ENCODE results near the gene GRIK2.

GRIK2 gene

GRCh38 chr6:101912311-101912710 lies 518.8 kb downstream of the GRIK2 start:
- no peak overlapping the region for H3K27ac ChIP-seq (ENCODE audit: low read depth, low read length)
- H3K4me3 ChIP-seq (ENCODE audit: low read depth, low read length) = no peak overlapping the region
- no peaks in the 10 kb centered on the region for H3K4me1 ChIP-seq (ENCODE audit: control insufficient read depth, insufficient read depth, low read length)
- no peaks in the 10 kb centered on the region for H3K36me3 ChIP-seq (ENCODE audit: control insufficient read depth, insufficient read depth, low read length)
- H3K27me3 ChIP-seq (ENCODE audit: control insufficient read depth, insufficient read depth, low read length) = no peaks in the 10 kb centered on the region
- H3K9me3 ChIP-seq (ENCODE audit: control insufficient read depth, insufficient read depth, low read length) = no peaks in the 10 kb centered on the region
- H3K9ac ChIP-seq (ENCODE audit: low read depth, low read length) = no peak overlapping the region

GRCh38 chr6:101918471-101918870 lies 525.0 kb downstream of the GRIK2 start:
- no peaks in the 10 kb centered on the region for H3K36me3 ChIP-seq (ENCODE audit: control insufficient read depth, insufficient read depth, low read length)
- H3K27me3 ChIP-seq (ENCODE audit: control insufficient read depth, insufficient read depth, low read length) = no peaks in the 10 kb centered on the region
- H3K4me1 ChIP-seq (ENCODE audit: control insufficient read depth, insufficient read depth, low read length) = no peaks in the 10 kb centered on the region; the same call in 1 of the 2 replicates
- H3K27ac ChIP-seq (ENCODE audit: low read depth, low read length) = no peak overlapping the region
- no peak overlapping the region for H3K4me3 ChIP-seq (ENCODE audit: low read depth, low read length)
- H3K9ac ChIP-seq (ENCODE audit: low read depth, low read length) = no peak overlapping the region
- no peaks in the 10 kb centered on the region for H3K9me3 ChIP-seq (ENCODE audit: control insufficient read depth, insufficient read depth, low read length)

GRCh38 chr6:101921829-101922450 lies 528.4 kb downstream of the GRIK2 start:
- Histone ChIP-seq H3K9me3 (ENCODE audit: control insufficient read depth, insufficient read depth, low read length) (no peaks in the 10 kb centered on the region), H3K27me3 (ENCODE audit: control insufficient read depth, insufficient read depth, low read length) (no peaks in the 10 kb centered on the region), H3K4me1 (ENCODE audit: control insufficient read depth, insufficient read depth, low read length) (peaks cover 7% of the 10 kb centered on the region; the same call in 1 of the 2 replicates), H3K36me3 (ENCODE audit: control insufficient read depth, insufficient read depth, low read length) (no peaks in the 10 kb centered on the region), H3K4me3 (ENCODE audit: low read depth, low read length) (no peak overlapping the region), H3K9ac (ENCODE audit: low read depth, low read length) (no peak overlapping the region), H3K27ac (ENCODE audit: low read depth, low read length) (no peak overlapping the region)

GRCh38 chr6:101926149-101926925 lies 532.8 kb downstream of the GRIK2 start:
- H3K9ac ChIP-seq (ENCODE audit: low read depth, low read length) = no peak overlapping the region
- no peak overlapping the region for H3K4me3 ChIP-seq (ENCODE audit: low read depth, low read length)
- no peak overlapping the region for H3K27ac ChIP-seq (ENCODE audit: low read depth, low read length)

GRCh38 chr6:101931766-101932165 lies 538.3 kb downstream of the GRIK2 start:
- H3K27me3 ChIP-seq (ENCODE audit: control insufficient read depth, insufficient read depth, low read length) = no peaks in the 10 kb centered on the region
- H3K27ac ChIP-seq (ENCODE audit: low read depth, low read length) = no peak overlapping the region
- no peaks in the 10 kb centered on the region for H3K36me3 ChIP-seq (ENCODE audit: control insufficient read depth, insufficient read depth, low read length)
- no peak overlapping the region for H3K9ac ChIP-seq (ENCODE audit: low read depth, low read length)
- H3K4me1 ChIP-seq (ENCODE audit: control insufficient read depth, insufficient read depth, low read length) = no peaks in the 10 kb centered on the region
- H3K4me3 ChIP-seq (ENCODE audit: low read depth, low read length) = no peak overlapping the region
- H3K9me3 ChIP-seq (ENCODE audit: control insufficient read depth, insufficient read depth, low read length) = no peaks in the 10 kb centered on the region

More at GRCh38 chr6:101926149-101926925, 532.8 kb downstream of the GRIK2 start:
- Histone ChIP-seq H3K27me3 (ENCODE audit: control insufficient read depth, insufficient read depth, low read length) (no peaks in the 10 kb centered on the region), H3K9me3 (ENCODE audit: control insufficient read depth, insufficient read depth, low read length) (no peaks in the 10 kb centered on the region), H3K4me1 (ENCODE audit: control insufficient read depth, insufficient read depth, low read length) (peaks cover 7% of the 10 kb centered on the region; the same call in 1 of the 2 replicates), H3K36me3 (ENCODE audit: control insufficient read depth, insufficient read depth, low read length) (no peaks in the 10 kb centered on the region)

GRCh38 chr6:101932704-101933103 lies 539.2 kb downstream of the GRIK2 start:
- Histone ChIP-seq H3K4me1 (ENCODE audit: control insufficient read depth, insufficient read depth, low read length) (no peaks in the 10 kb centered on the region), H3K27ac (ENCODE audit: low read depth, low read length) (no peak overlapping the region), H3K36me3 (ENCODE audit: control insufficient read depth, insufficient read depth, low read length) (no peaks in the 10 kb centered on the region), H3K27me3 (ENCODE audit: control insufficient read depth, insufficient read depth, low read length) (no peaks in the 10 kb centered on the region), H3K9ac (ENCODE audit: low read depth, low read length) (no peak overlapping the region), H3K4me3 (ENCODE audit: low read depth, low read length) (no peak overlapping the region), H3K9me3 (ENCODE audit: control insufficient read depth, insufficient read depth, low read length) (no peaks in the 10 kb centered on the region)

- Histone ChIP-seq H3K4me3 (ENCODE audit: low read depth, low read length) (no peak overlapping the region), H3K27me3 (ENCODE audit: control insufficient read depth, insufficient read depth, low read length) (no peaks in the 10 kb centered on the region), H3K4me1 (ENCODE audit: control insufficient read depth, insufficient read depth, low read length) (no peaks in the 10 kb centered on the region), H3K27ac (ENCODE audit: low read depth, low read length) (no peak overlapping the region), H3K36me3 (ENCODE audit: control insufficient read depth, insufficient read depth, low read length) (no peaks in the 10 kb centered on the region), H3K9me3 (ENCODE audit: control insufficient read depth, insufficient read depth, low read length) (no peaks in the 10 kb centered on the region), H3K9ac (ENCODE audit: low read depth, low read length) (no peak overlapping the region)
Observed at GRCh38 chr6:101935732-101936131, 542.2 kb downstream of the GRIK2 start.

GRCh38 chr6:101936516-101936915 lies 543.0 kb downstream of the GRIK2 start:
- Histone ChIP-seq H3K27me3 (ENCODE audit: control insufficient read depth, insufficient read depth, low read length) (no peaks in the 10 kb centered on the region), H3K27ac (ENCODE audit: low read depth, low read length) (no peak overlapping the region), H3K4me3 (ENCODE audit: low read depth, low read length) (no peak overlapping the region), H3K9me3 (ENCODE audit: control insufficient read depth, insufficient read depth, low read length) (no peaks in the 10 kb centered on the region), H3K36me3 (ENCODE audit: control insufficient read depth, insufficient read depth, low read length) (no peaks in the 10 kb centered on the region), H3K4me1 (ENCODE audit: control insufficient read depth, insufficient read depth, low read length) (no peaks in the 10 kb centered on the region), H3K9ac (ENCODE audit: low read depth, low read length) (no peak overlapping the region)

GRCh38 chr6:101937108-101937507 lies 543.6 kb downstream of the GRIK2 start:
- Histone ChIP-seq H3K36me3 (ENCODE audit: control insufficient read depth, insufficient read depth, low read length) (no peaks in the 10 kb centered on the region), H3K27me3 (ENCODE audit: control insufficient read depth, insufficient read depth, low read length) (no peaks in the 10 kb centered on the region)

GRCh38 chr6:101940391-101940790 lies 546.9 kb downstream of the GRIK2 start:
- H3K9ac ChIP-seq (ENCODE audit: low read depth, low read length) = no peak overlapping the region
- no peaks in the 10 kb centered on the region for H3K36me3 ChIP-seq (ENCODE audit: control insufficient read depth, insufficient read depth, low read length)
- no peaks in the 10 kb centered on the region for H3K27me3 ChIP-seq (ENCODE audit: control insufficient read depth, insufficient read depth, low read length)
- no peaks in the 10 kb centered on the region for H3K4me1 ChIP-seq (ENCODE audit: control insufficient read depth, insufficient read depth, low read length)
- H3K4me3 ChIP-seq (ENCODE audit: low read depth, low read length) = no peak overlapping the region
- H3K9me3 ChIP-seq (ENCODE audit: control insufficient read depth, insufficient read depth, low read length) = no peaks in the 10 kb centered on the region
- H3K27ac ChIP-seq (ENCODE audit: low read depth, low read length) = no peak overlapping the region

More at GRCh38 chr6:101937108-101937507, 543.6 kb downstream of the GRIK2 start:
- Histone ChIP-seq H3K9ac (ENCODE audit: low read depth, low read length) (no peak overlapping the region), H3K9me3 (ENCODE audit: control insufficient read depth, insufficient read depth, low read length) (no peaks in the 10 kb centered on the region), H3K4me3 (ENCODE audit: low read depth, low read length) (no peak overlapping the region), H3K4me1 (ENCODE audit: control insufficient read depth, insufficient read depth, low read length) (no peaks in the 10 kb centered on the region), H3K27ac (ENCODE audit: low read depth, low read length) (no peak overlapping the region)

- H3K4me3 ChIP-seq (ENCODE audit: low read depth, low read length) = no peak overlapping the region
- H3K9ac ChIP-seq (ENCODE audit: low read depth, low read length) = no peak overlapping the region
- no peak overlapping the region for H3K27ac ChIP-seq (ENCODE audit: low read depth, low read length)
Observed at GRCh38 chr6:101956961-101957360, 563.5 kb downstream of the GRIK2 start.

More at GRCh38 chr6:101956961-101957360, 563.5 kb downstream of the GRIK2 start:
- no peaks in the 10 kb centered on the region for H3K4me1 ChIP-seq (ENCODE audit: control insufficient read depth, insufficient read depth, low read length)
- H3K27me3 ChIP-seq (ENCODE audit: control insufficient read depth, insufficient read depth, low read length) = no peaks in the 10 kb centered on the region
- H3K36me3 ChIP-seq (ENCODE audit: control insufficient read depth, insufficient read depth, low read length) = no peaks in the 10 kb centered on the region
- no peaks in the 10 kb centered on the region for H3K9me3 ChIP-seq (ENCODE audit: control insufficient read depth, insufficient read depth, low read length)

Measured in HUES48 (cell line).